ENCODE data around the gene HECA. TPM values are rescaled to one million over a fixed set of nuclear protein-coding genes. Genes with fewer than 3 reads are reported as not detected.
"Not testable (repeated sequence)": the region's sequence is repeated elsewhere in the genome, so short reads cannot be mapped to it uniquely, and the experiment has no call there.

Gene HECA
- total RNA-seq, 1 donor = 22.9 TPM

DNA sequence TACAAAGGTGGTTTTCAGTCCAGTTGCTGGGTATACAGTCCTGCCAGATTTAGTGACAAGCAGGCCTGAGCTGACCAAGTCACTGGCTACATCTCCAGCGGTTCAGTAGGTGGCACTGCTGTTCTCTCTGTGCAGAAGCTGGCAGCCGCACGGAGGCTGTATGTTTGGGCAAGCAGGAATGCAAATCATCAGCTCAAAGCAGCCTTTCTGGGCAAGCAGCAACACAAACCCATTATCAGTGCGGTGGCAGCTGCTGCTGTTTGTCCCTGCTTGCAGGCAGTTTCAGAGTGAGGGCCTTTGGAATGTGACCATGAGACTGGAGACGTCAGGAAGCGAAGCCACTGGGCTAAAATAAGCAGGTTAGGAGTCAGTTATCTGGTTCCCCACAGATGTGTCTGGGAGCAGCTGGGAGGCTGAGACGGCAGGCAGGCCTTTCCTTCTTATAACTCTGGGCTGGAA lies 84.4 kb downstream of the HECA start:
- TF ChIP-seq, protein P1, sequence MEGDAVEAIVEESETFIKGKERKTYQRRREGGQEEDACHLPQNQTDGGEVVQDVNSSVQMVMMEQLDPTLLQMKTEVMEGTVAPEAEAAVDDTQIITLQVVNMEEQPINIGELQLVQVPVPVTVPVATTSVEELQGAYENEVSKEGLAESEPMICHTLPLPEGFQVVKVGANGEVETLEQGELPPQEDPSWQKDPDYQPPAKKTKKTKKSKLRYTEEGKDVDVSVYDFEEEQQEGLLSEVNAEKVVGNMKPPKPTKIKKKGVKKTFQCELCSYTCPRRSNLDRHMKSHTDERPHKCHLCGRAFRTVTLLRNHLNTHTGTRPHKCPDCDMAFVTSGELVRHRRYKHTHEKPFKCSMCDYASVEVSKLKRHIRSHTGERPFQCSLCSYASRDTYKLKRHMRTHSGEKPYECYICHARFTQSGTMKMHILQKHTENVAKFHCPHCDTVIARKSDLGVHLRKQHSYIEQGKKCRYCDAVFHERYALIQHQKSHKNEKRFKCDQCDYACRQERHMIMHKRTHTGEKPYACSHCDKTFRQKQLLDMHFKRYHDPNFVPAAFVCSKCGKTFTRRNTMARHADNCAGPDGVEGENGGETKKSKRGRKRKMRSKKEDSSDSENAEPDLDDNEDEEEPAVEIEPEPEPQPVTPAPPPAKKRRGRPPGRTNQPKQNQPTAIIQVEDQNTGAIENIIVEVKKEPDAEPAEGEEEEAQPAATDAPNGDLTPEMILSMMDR (IDR thresholded peaks at IDR 0.05; ENCODE audit: insufficient read depth, low read depth, low read length) = peak; percentile 85
- no peak overlapping the region for H3K4me3 ChIP-seq (ENCODE audit: low read depth, low read length)
- peak; percentile 87 for DNase-seq (ENCODE audit: low read depth)

DNA sequence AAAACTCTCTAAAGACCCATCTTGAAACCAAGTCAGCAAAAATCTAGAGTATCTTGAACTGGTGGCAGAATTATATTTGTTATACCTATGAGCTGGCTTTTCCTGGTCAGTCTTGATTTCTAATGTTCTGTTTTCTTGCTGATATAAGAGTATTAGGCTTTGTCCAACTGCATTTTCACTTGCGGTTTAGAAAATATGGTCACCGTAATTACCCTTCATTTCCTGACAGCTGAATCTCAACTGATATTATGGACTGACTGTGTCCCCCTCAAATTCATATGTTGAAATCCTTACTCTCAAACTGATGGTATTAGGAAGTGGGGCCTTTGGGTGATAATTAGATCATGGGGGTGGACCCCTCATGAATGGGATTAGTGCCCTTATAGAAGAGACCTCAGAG lies 84.9 kb downstream of the HECA start:
- H3K4me3 ChIP-seq (ENCODE audit: low read depth, low read length) = no peak overlapping the region
- no peak for DNase-seq (ENCODE audit: low read depth)
- TF ChIP-seq, protein P1 (IDR thresholded peaks at IDR 0.05; ENCODE audit: insufficient read depth, low read depth, low read length) = no peak

DNA sequence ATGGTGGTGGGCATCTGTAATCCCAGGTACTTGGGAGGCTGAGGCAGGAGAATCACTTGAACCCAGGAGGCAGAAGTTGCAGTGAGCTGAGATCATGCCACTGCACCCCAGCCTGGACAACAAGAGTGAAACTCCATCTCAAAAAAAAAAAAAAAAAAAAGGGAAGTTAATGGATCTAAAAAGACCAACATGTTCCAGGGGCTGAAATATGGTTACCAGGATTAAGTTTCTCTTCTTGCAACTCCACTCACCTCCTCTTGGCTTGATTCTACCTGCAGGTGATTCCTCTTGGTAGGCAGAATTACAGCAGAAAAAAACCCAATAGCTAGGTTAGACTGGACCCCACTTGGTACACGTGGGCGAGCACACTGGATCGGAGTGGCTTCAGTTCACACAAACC lies 93.5 kb downstream of the HECA start:
- not testable (repeated sequence) for DNase-seq (ENCODE audit: low read depth); H3K4me3 ChIP-seq (ENCODE audit: low read depth, low read length)

Other genes with a start within 250 kb of the HECA start
- 27.4 and 43.2 TPM in 2 replicates for gene REPS1, start 146.8 kb upstream of the HECA start, total RNA-seq
- gene ABRACL, start 106.3 kb upstream of the HECA start, total RNA-seq = 35.4 and 54.4 TPM in 2 replicates
- gene TXLNB, start 156.9 kb downstream of the HECA start, total RNA-seq = under 0.01 and 0.32 TPM in 2 replicates
- gene CITED2, start 239.6 kb downstream of the HECA start, total RNA-seq = 297 and 793 TPM in 2 replicates